ENCODE results near the gene SLX4.

Gene SLX4

DNA sequence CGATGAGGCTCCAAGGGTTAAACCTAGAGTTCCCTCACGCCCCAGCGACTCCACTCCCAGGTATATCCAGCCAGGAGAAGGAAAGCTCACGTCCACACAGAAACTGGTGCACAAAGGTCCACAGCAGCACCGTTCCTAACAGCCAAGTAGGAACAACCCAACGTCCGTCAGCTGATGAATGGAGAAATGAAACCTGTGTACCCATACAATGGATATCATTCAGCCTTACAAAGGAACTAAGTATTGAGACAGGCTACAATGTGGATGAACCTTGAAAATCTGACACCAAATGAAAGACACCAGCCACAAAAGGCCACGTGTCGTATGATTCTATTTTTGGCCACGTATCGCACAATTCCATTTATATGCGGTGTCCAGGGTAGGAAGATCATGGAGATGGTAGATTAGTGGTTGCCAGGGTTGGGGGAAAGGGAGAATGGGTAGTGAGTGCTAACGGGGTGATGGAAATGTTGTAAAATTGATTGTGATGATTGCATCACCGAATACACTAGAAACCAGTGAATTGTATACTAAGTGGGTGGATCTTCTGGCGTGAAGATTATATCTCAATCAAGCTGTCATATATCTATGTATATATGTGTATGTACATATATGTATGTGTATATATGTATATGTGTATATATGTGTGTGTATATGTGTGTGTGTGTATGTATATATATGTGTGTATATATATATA lies 64.3 kb downstream of the SLX4 start:
- DNase-seq, result no peak

DNA sequence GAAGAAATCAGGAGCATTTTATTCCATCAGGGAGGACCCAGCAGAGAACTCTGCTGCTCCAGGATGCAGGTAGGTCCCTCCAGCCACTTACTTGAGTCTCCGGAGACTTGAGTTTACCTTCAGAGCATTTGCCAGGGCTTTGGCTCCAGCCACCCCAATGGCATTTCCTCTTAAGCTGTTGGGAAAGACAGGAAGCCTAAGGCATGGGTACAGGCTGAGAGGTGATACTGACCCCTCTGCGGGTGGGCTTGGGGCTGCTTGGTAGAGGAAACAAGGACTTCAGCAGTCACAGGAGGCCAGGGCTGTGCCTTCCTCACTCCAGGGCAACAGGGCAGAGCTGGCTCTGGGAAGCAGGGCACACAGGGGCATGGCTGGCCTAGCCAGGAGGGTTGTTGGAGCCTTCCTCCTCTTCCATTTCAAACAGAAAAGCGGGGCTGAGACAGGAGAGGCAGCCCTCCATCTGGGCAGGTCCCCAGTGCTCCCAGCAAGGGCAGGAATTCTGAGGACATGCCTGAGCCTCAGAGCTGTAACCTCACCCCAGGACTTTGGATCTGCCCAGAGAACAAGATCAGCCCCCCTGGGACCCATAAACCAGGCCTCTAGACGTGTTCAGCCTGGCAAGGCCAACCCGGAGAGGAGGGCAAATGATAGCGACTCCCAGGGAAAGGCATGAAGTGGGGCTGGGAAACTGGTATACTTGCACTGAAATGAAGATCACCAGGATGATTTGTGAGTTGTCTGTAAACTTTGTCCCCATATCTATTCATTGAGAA lies 68.6 kb downstream of the SLX4 start:
- DNase-seq, result no peak

DNA sequence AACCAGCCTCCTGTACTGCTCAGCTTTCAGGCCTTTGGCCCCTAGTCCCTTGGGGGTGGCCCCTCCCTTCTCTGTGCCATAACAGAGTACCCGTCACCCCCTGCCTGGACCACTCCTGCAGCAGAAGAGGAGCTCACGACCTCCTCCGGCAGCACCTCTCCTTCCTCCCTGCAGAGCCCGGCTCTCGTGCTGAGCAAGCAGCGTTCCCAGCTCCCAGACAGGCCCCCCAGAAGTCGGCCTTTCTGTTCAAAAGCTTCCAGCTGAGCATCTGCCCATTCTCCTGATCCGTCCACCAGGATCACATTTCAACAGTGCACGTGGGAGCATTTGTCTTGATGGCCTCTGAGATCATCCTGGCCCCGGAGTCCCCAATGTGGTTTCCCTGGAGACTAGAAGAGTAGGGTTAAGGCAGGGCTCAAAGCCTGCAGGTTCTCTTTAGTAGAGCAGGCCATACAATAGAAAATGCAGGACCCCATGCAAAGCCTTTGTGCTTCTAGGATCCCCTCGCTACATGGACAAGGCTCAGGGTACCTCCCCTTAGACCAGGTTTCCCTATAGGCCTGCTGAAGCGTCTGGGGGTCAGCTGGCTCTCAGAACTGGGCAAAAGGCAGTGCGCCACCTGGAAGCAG lies 69.8 kb downstream of the SLX4 start:
- DNase-seq, result no peak

DNA sequence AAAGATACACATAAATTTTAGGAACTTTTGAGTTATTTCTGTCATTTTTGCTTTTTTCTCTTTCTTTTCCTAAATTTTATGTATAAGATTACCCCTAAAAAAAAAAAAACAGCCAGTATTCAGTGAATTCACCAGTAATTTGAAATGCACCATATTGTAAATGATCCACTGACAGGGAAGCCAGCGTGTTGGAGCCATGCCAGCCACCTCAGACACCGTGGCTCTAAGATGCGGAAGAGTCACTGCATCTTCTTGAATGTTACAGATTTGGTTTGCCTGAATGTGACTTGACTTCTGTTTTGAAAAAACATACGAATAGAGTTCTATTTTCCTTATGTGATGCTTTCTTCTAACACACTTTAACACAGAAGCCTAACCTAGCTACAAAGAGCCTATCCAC lies 73.2 kb downstream of the SLX4 start:
- DNase-seq, result no peak

DNA sequence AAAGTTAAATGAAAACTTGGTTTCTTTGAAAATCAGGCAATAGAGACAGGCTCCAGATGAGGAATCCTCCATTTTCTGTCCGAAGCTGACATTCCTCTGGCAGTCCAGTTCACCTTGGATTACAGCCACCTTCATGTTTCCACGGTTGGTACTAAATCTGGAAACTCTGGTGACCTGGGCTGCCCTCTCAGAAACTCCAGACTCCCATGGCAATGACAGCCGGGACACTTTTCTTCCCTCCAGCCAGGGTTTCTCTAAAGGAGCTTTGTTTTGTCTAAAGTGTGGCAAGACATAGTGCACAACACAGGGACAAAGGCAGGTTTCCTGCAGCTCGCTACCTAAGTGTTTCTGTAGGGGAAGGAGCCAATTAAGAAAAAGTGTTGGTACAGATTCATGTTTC lies 74.6 kb downstream of the SLX4 start:
- DNase-seq, result no peak

DNA sequence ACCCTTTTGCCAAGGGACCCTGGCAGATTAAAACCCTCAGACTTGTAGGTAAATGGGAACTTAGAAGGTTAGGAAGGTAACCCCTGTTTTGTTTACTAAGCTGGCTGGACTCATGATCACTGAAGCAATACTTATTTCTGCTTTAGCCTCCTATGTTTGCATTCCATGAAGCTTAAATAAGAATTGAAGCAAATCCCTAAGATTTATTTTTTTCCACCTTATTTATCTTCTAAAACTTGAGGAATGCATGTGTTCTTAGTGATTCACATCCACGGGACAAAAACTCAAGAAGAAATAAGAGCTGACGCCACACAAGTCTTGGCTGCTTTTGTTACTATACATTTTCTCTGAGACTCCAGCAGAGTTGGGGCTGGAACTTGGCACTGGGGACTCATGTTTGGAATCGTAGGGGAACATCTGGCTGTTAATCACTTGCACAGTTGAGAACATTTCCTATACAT lies 75.1 kb downstream of the SLX4 start:
- no peak for DNase-seq

DNA sequence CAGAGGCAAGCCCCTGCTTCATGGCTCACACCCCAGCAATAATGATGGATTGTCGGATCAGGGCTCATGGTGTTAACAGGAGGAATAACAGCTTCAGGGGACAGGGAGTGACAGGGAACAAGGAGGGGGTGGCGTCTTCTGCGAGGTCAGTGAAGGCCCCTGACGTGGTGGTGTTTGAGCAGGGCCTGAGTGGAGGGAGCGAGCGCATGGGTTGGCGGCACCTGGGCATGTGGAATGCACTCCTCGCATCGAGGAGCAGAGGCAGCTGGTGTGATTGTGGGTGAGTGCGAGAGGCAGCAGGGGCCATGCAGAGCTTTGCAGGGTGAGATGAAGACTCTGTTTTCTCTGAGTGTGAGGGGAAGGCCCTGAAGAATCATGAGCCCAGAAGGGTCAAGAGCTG lies 77.3 kb downstream of the SLX4 start:
- no peak for DNase-seq

DNA sequence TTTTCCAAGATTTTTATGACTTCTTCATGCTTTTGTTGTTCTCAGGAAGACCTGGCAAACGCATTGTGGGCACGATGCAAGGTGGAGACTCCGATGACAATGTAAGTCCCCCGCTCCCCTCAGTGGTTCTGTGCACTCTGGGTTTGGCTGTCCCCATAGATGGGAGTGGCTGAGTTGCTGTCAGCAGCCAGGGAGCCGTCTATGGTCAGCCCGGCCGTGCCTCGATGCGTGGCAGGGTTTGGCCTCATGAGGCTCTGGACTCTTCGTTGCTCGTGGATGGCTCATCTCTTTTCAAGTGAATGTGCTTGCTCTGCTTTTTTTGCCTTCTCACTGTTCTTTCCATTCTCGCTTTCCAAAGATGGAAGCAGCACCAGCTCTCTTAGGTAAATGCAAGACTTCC lies 78.7 kb downstream of the SLX4 start:
- no peak for DNase-seq

Data from NCI-H446 treated with DMSO at 0.1 percent for 48 hours (cell line).